Stimulated activated CD4-positive, alpha-beta T cell treated with anti-CD3 and anti-CD28 coated beads, Interleukin-4, amount 100 ng/mL, for 48 hours (primary cell): Measurements from ENCODE around the gene BLM.
"Not testable (repeated sequence)": the region's sequence is repeated elsewhere in the genome, so short reads cannot be mapped to it uniquely, and the experiment has no call there.

Experiments used
- DNase-seq, 2 donors: peaks; one replicate each; pipeline ENCODE4 v3.0.0-alpha.2; 2020; ENCODE audit warnings: low read depth in 2 of 2

The BLM gene

GRCh38 chr15:90849424-90849823 lies 132.3 kb downstream of the BLM start:
- DNase-seq = not testable (repeated sequence)

DNA sequence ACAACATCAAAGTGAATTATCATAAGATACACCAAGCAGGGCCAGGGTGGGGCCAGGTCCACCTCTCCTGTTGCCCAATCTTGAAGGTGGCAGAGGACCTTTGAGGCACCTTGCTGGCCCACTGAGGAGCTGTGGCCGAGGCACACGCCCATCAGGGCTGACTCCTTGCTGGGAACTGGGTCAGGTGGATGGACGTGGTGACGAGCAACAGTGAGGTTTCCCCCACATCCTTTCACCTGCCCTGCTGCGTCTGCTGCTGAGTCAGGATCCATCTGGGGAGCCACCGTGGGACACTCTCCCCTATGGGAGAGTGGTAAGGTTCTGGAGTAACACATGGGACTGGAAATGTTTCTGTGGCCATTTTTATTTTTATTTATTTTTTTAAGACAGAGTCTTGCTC lies 134.0 kb downstream of the BLM start:
- no peak for DNase-seq

DNA sequence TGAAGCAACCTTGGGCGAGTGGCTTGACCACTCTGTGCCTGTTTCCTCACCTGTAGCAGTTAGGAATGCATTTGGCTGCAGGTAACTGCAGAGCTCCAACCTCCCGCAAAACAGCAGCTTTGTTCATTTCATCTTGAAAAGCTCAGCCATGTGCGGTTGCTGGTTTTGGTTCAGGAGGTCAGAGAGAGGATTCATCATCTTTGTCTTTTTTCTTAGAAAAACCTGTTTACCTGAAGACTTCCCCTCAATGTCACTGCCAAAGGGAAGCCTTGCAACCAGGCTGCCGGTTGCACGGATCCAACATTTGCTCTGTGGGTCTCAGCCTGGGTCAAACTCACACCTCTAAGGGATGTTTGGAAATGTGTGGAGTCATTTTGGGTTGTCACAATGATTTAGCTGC lies 134.8 kb downstream of the BLM start:
- DNase-seq = no peak

GRCh38 chr15:90855139-90855538 lies 138.0 kb downstream of the BLM start:
- no peak for DNase-seq

DNA sequence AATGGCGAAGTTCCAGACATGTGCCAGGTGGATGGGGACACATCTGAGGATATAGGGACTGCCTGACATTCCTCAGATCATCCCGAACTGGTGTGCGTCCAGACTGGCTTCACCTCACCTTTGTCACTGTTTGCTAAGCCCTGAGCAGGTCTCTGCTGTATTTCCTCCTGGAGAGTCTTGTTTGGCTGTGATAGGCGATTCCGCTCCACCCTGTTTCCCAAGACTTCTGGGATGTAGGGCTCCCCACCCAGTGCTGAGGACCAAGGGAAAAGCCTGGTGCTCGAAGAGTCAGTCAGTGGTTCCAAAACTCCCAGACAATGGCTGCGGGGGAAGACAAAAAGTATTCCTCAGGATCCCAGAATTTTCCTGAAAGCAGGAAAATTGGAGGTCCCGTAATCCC lies 140.2 kb downstream of the BLM start:
- no peak for DNase-seq

DNA sequence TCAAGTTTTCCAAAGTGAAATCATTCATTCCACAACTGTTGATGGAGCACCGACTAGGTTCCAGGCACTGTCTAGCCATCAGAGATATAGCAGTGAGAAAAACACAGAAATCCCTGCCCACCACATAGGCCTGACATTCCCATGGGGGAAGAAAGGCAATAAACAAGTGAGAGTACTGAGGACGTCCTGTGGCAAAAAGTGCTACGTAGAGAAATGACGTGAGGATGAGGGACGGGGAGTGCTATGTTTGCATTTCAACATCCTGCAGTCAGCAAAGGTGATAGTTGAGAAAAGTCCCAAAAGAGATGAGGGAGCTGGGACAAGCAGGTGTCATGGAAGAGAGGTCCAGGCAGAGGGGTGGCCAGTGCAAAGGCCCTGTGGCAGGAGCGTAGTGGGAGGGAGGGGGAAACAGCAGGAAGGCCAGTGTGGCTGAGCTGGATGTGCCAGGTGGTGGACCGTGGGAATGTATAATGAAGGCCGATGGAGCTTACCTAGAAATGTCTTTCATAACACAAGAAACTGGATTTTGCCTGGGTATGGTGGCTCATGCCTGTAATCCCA lies 140.8 kb downstream of the BLM start:
- DNase-seq = no peak

GRCh38 chr15:90859234-90860131 lies 142.3 kb downstream of the BLM start:
- no peak for DNase-seq

GRCh38 chr15:90860450-90860849 lies 143.3 kb downstream of the BLM start:
- no peak for DNase-seq

DNA sequence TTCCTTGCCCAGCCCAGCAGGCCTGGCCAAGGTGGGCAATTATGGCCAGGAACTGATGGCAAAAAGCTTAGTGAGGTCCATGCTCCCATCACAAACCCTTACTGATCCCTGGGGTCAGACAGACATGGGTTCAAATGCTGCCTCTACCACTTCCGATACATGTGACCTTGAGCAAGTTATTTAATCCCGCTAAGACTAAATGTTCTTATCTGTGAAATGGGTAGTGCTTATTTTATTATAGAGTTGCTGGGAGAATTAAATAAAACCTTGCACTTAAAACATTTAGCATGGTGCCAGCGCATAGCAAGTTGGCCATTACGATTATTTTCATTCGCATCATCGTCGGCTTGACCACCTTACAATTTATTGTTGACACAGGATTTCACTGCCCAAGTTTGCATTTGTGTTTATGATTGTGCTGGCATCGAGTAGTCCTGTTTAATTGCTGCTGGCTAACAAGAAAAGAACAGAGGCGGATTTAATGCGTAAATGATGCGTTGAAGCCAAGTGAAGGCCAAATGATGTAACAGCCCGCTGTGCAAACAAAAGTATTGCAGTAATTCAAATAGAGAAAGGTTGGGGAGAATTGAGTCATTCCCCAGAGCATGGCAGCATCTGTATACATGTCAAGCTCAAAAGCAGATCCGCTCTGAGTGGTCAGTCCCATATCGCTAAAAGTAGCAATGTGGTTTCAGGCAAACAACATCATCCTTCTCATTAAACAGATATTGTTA lies 144.0 kb downstream of the BLM start:
- no peak for DNase-seq

DNA sequence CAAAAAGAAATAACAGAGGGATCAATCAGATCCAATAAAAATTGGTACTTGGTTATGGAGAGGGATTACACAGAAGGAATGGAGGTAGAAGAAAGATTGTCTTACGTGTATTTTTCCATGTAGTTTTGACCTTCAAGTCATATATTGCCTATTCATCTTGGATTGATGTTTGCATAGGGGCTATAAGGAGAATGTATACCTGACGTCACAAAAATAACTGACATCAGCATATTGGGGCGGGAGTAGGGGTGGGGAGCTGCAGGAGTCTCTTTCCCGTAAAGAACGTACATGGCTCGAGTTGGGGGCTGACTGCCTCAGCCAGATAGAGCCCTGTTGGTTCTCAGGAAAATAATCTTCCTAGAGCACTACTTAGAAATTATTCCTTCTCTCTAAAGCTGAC lies 145.3 kb downstream of the BLM start:
- DNase-seq = no peak

GRCh38 chr15:90862964-90863778 lies 146.0 kb downstream of the BLM start:
- no peak for DNase-seq

GRCh38 chr15:90863987-90864386 lies 146.8 kb downstream of the BLM start:
- no peak for DNase-seq

DNA sequence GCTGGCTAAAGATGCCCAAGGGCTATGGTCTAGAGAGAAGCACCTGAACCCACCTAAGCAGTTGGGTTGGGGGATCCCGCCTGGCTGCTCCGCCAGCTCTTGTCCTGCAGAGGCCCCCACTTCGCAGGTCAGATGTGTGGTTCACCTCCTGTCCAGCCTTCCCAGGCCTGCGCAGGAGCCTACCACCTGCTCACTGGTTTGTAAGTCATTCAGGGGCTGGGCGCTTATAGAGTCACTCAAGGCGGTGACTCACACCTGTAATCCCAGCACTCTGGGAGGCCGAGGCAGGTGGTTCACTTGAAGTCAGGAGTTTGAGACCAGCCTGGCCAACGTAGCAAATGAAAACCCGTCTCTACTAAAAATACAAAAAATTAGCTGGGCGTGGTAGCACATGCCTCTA lies 147.4 kb downstream of the BLM start:
- DNase-seq = no peak

GRCh38 chr15:90865702-90866101 lies 148.6 kb downstream of the BLM start:
- DNase-seq = no peak
